AG09309 (cell line): ENCODE data around the gene MED16.

Experiments
- DNase-seq: peaks from one replicate; pipeline ENCODE4 v3.0.0-alpha.2; 2010; ENCODE audit warnings: low read depth
- H3K4me3 ChIP-seq: 2 replicates; pipeline ENCODE4 v1.5.1; 2011; ENCODE audit warnings: mild to moderate bottlenecking, low read depth, low read length, moderate library complexity; ENCODE audit not compliant: control insufficient read depth
- CTCF ChIP-seq: IDR thresholded peaks from 2 replicates; pipeline ENCODE4 v1.5.1; 2011; ENCODE audit warnings: mild to moderate bottlenecking, low read depth, low read length, inconsistent platforms; ENCODE audit not compliant: insufficient read depth, control insufficient read depth; ENCODE audit errors: missing control alignments

Gene MED16

GRCh38 chr19:924553-925086 is 31.6 kb upstream of the MED16 start:
- TF ChIP-seq CTCF, result no peak
- peak overlapping the region; percentile 67 for H3K4me3 ChIP-seq
- DNase-seq, result no peak

- H3K4me3 ChIP-seq, result no peak overlapping the region; the same call in 1 of the 2 replicates
- no peak for TF ChIP-seq CTCF
- no peak for DNase-seq
Observed at GRCh38 chr19:920051-920864, 27.3 kb upstream of the MED16 start.

GRCh38 chr19:919199-920050 is 26.4 kb upstream of the MED16 start:
- no peak for DNase-seq
- H3K4me3 ChIP-seq, result no peak overlapping the region
- no peak for TF ChIP-seq CTCF

GRCh38 chr19:918481-919198 is 25.7 kb upstream of the MED16 start:
- DNase-seq, result no peak
- H3K4me3 ChIP-seq, result no peak overlapping the region
- no peak for TF ChIP-seq CTCF

GRCh38 chr19:918152-918437 is 25.1 kb upstream of the MED16 start:
- no peak for TF ChIP-seq CTCF
- no peak overlapping the region for H3K4me3 ChIP-seq
- DNase-seq, result no peak
